ENCODE measurements around the gene UST. TPM values are rescaled to one million over a fixed set of nuclear protein-coding genes. Genes with fewer than 3 reads are reported as not detected.

The UST gene
- total RNA-seq, 2 donors from 2014 or later, result 3.8 to 7.3 TPM

- Mint-ChIP-seq H3K36me3 (ENCODE audit: low read depth) (peaks cover 2% of the 10 kb centered on the region), H3K27ac (no peak overlapping the region), H3K4me3 (no peak overlapping the region), H3K27me3 (peaks cover 6% of the 10 kb centered on the region), H3K4me1 (no peaks in the 10 kb centered on the region)
- ATAC-seq (no peak), DNase-seq (no peak)
- peaks cover 3% of the 10 kb centered on the region for H3K9me3 ChIP-seq (ENCODE audit: control insufficient read depth, low read length, poor library complexity, severe bottlenecking)
Observed at GRCh38 chr6:148713033-148713738, 33.6 kb upstream of the UST start.

GRCh38 chr6:148713921-148714320 is 32.9 kb upstream of the UST start:
- Mint-ChIP-seq H3K4me1 (no peaks in the 10 kb centered on the region), H3K27me3 (peaks cover 8% of the 10 kb centered on the region), H3K36me3 (ENCODE audit: low read depth) (peaks cover 2% of the 10 kb centered on the region), H3K27ac (no peak overlapping the region), H3K4me3 (no peak overlapping the region)
- peaks cover 3% of the 10 kb centered on the region for H3K9me3 ChIP-seq (ENCODE audit: control insufficient read depth, low read length, poor library complexity, severe bottlenecking)
- ATAC-seq, result no peak
- no peak for DNase-seq

GRCh38 chr6:148716811-148717210 is 30.0 kb upstream of the UST start:
- Mint-ChIP-seq H3K27ac (no peak overlapping the region), H3K27me3 (peaks cover 23% of the 10 kb centered on the region), H3K4me3 (no peak overlapping the region), H3K36me3 (ENCODE audit: low read depth) (peaks cover 6% of the 10 kb centered on the region), H3K4me1 (no peaks in the 10 kb centered on the region)
- no peak for ATAC-seq
- DNase-seq, result no peak
- H3K9me3 ChIP-seq (ENCODE audit: control insufficient read depth, low read length, poor library complexity, severe bottlenecking), result peaks cover 3% of the 10 kb centered on the region

- no peaks in the 10 kb centered on the region for H3K4me1 Mint-ChIP-seq
- peaks cover 8% of the 10 kb centered on the region for H3K36me3 Mint-ChIP-seq (ENCODE audit: low read depth)
- DNase-seq (no peak), ATAC-seq (no peak)
- no peaks in the 10 kb centered on the region for H3K9me3 ChIP-seq (ENCODE audit: control insufficient read depth, low read length, poor library complexity, severe bottlenecking)
- H3K27me3 Mint-ChIP-seq, result peaks cover 28% of the 10 kb centered on the region
- no peak overlapping the region for H3K27ac Mint-ChIP-seq
- H3K4me3 Mint-ChIP-seq, result no peak overlapping the region
Observed at GRCh38 chr6:148720406-148720805, 26.4 kb upstream of the UST start.

GRCh38 chr6:148720897-148721296 is 25.9 kb upstream of the UST start:
- ATAC-seq (no peak), DNase-seq (no peak)
- Mint-ChIP-seq H3K4me3 (no peak overlapping the region), H3K27me3 (peaks cover 28% of the 10 kb centered on the region), H3K36me3 (ENCODE audit: low read depth) (peaks cover 8% of the 10 kb centered on the region), H3K4me1 (no peaks in the 10 kb centered on the region), H3K27ac (no peak overlapping the region)
- no peaks in the 10 kb centered on the region for H3K9me3 ChIP-seq (ENCODE audit: control insufficient read depth, low read length, poor library complexity, severe bottlenecking)

- DNase-seq (no peak), ATAC-seq (no peak)
- Mint-ChIP-seq H3K27me3 (peaks cover 28% of the 10 kb centered on the region), H3K27ac (no peak overlapping the region), H3K36me3 (ENCODE audit: low read depth) (peaks cover 11% of the 10 kb centered on the region), H3K4me1 (no peaks in the 10 kb centered on the region), H3K4me3 (no peak overlapping the region)
- no peaks in the 10 kb centered on the region for H3K9me3 ChIP-seq (ENCODE audit: control insufficient read depth, low read length, poor library complexity, severe bottlenecking)
Observed at GRCh38 chr6:148723484-148723883, 23.3 kb upstream of the UST start.

GRCh38 chr6:148724428-148724827 is 22.4 kb upstream of the UST start:
- peaks cover 22% of the 10 kb centered on the region for H3K27me3 Mint-ChIP-seq
- no peaks in the 10 kb centered on the region for H3K9me3 ChIP-seq (ENCODE audit: control insufficient read depth, low read length, poor library complexity, severe bottlenecking)
- H3K4me3 Mint-ChIP-seq, result no peak overlapping the region
- no peak overlapping the region for H3K27ac Mint-ChIP-seq
- no peak for ATAC-seq
- H3K4me1 Mint-ChIP-seq, result no peaks in the 10 kb centered on the region
- H3K36me3 Mint-ChIP-seq (ENCODE audit: low read depth), result peaks cover 9% of the 10 kb centered on the region
- no peak for DNase-seq

- peaks cover 3% of the 10 kb centered on the region for H3K36me3 Mint-ChIP-seq (ENCODE audit: low read depth)
- DNase-seq (no peak), ATAC-seq (no peak)
- H3K9me3 ChIP-seq (ENCODE audit: control insufficient read depth, low read length, poor library complexity, severe bottlenecking), result no peaks in the 10 kb centered on the region
- no peak overlapping the region for H3K27ac Mint-ChIP-seq
- H3K4me1 Mint-ChIP-seq, result no peaks in the 10 kb centered on the region
- H3K27me3 Mint-ChIP-seq, result peaks cover 8% of the 10 kb centered on the region
- H3K4me3 Mint-ChIP-seq, result no peak overlapping the region
Observed at GRCh38 chr6:148727104-148727503, 19.7 kb upstream of the UST start.

GRCh38 chr6:148735989-148736388 is 10.8 kb upstream of the UST start:
- Mint-ChIP-seq H3K27ac (no peak overlapping the region), H3K4me3 (no peak overlapping the region), H3K4me1 (peaks cover 10% of the 10 kb centered on the region), H3K27me3 (peaks cover 6% of the 10 kb centered on the region), H3K36me3 (ENCODE audit: low read depth) (no peaks in the 10 kb centered on the region)
- no peak for ATAC-seq
- no peaks in the 10 kb centered on the region for H3K9me3 ChIP-seq (ENCODE audit: control insufficient read depth, low read length, poor library complexity, severe bottlenecking)
- DNase-seq, result no peak

GRCh38 chr6:148736774-148737412 is 9.9 kb upstream of the UST start:
- H3K4me1 Mint-ChIP-seq, result peaks cover 10% of the 10 kb centered on the region
- H3K4me3 Mint-ChIP-seq, result no peak overlapping the region
- no peak for DNase-seq
- no peak for ATAC-seq
- H3K36me3 Mint-ChIP-seq (ENCODE audit: low read depth), result no peaks in the 10 kb centered on the region
- no peak overlapping the region for H3K27ac Mint-ChIP-seq
- no peaks in the 10 kb centered on the region for H3K9me3 ChIP-seq (ENCODE audit: control insufficient read depth, low read length, poor library complexity, severe bottlenecking)
- H3K27me3 Mint-ChIP-seq, result peaks cover under 1% of the 10 kb centered on the region

GRCh38 chr6:148737806-148738205 is 9.0 kb upstream of the UST start:
- Mint-ChIP-seq H3K27me3 (no peaks in the 10 kb centered on the region), H3K27ac (no peak overlapping the region), H3K4me3 (no peak overlapping the region), H3K36me3 (ENCODE audit: low read depth) (no peaks in the 10 kb centered on the region), H3K4me1 (peaks cover 10% of the 10 kb centered on the region)
- DNase-seq, result no peak
- no peak for ATAC-seq
- H3K9me3 ChIP-seq (ENCODE audit: control insufficient read depth, low read length, poor library complexity, severe bottlenecking), result no peaks in the 10 kb centered on the region

- H3K27me3 Mint-ChIP-seq, result peaks cover 5% of the 10 kb centered on the region
- no peak overlapping the region for H3K27ac Mint-ChIP-seq
- H3K4me1 Mint-ChIP-seq, result peaks cover 16% of the 10 kb centered on the region
- no peaks in the 10 kb centered on the region for H3K36me3 Mint-ChIP-seq (ENCODE audit: low read depth)
- no peaks in the 10 kb centered on the region for H3K9me3 ChIP-seq (ENCODE audit: control insufficient read depth, low read length, poor library complexity, severe bottlenecking)
- H3K4me3 Mint-ChIP-seq, result no peak overlapping the region
- DNase-seq (no peak), ATAC-seq (no peak)
Observed at GRCh38 chr6:148738946-148739821, 7.6 kb upstream of the UST start.

GRCh38 chr6:148739822-148740128 is 7.1 kb upstream of the UST start:
- no peak overlapping the region for H3K4me3 Mint-ChIP-seq
- no peaks in the 10 kb centered on the region for H3K9me3 ChIP-seq (ENCODE audit: control insufficient read depth, low read length, poor library complexity, severe bottlenecking)
- H3K27me3 Mint-ChIP-seq, result peaks cover 5% of the 10 kb centered on the region

More at GRCh38 chr6:148739822-148740128, 7.1 kb upstream of the UST start:
- Mint-ChIP-seq H3K27ac (no peak overlapping the region), H3K4me1 (peaks cover 16% of the 10 kb centered on the region), H3K36me3 (ENCODE audit: low read depth) (no peaks in the 10 kb centered on the region)
- DNase-seq (no peak), ATAC-seq (peak; percentile 36)

Data from T-helper 17 cell (primary cell).